ENCODE measurements around the gene NSG1. TPM values are rescaled to one million over a fixed set of nuclear protein-coding genes. Genes with fewer than 3 reads are reported as not detected.

NSG1 gene
- total and polyA plus RNA-seq, 3 donors from 2014 or later = 27.5 to 67.2 (median 30.0) TPM

DNA sequence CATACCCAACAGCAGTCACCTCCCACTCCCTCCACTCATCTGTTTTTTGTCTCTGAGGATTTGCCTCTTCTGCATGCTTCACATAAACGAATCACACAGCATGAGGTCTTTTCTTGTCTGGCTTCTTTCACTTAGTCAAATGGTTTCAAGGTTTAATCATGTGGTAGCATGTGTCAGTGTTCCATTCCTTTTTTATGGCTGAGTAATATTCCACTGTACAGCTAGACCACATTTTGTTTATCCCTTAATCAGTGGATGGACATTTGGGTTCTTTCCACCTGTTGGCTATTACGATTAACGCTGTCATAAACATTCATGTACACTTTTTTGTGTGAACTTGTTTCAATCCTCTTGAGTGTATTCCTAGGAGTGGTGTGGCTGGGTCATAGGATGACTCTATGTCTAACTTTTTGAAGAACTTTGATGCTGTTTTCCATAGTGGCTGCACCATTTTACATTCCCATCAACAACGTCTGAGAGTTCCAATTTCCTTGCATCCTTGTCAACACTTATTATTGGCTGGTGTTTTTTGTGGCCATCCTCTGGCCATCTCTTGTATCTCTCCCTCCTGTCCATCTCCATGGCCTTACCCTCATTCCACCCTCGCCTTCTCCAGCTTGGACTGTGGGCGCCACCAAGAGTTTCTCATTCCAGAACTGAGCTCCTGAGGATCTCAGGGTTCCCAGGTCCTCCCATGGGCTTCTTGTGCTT is 12.4 kb upstream of the NSG1 start:
- DNase-seq = no peak
- Histone ChIP-seq H3K4me1 (no peaks in the 10 kb centered on the region), H3K36me3 (ENCODE audit: low read depth, missing control alignments) (no peaks in the 10 kb centered on the region), H3K27ac (no peak overlapping the region), H3K27me3 (no peaks in the 10 kb centered on the region), H3K4me3 (no peak overlapping the region), H3K9me3 (no peaks in the 10 kb centered on the region)
- intact Hi-C loops (cut with DNase I; ENCODE audit: low total_unique reads) = no loop called here
- TF ChIP-seq, protein P1, sequence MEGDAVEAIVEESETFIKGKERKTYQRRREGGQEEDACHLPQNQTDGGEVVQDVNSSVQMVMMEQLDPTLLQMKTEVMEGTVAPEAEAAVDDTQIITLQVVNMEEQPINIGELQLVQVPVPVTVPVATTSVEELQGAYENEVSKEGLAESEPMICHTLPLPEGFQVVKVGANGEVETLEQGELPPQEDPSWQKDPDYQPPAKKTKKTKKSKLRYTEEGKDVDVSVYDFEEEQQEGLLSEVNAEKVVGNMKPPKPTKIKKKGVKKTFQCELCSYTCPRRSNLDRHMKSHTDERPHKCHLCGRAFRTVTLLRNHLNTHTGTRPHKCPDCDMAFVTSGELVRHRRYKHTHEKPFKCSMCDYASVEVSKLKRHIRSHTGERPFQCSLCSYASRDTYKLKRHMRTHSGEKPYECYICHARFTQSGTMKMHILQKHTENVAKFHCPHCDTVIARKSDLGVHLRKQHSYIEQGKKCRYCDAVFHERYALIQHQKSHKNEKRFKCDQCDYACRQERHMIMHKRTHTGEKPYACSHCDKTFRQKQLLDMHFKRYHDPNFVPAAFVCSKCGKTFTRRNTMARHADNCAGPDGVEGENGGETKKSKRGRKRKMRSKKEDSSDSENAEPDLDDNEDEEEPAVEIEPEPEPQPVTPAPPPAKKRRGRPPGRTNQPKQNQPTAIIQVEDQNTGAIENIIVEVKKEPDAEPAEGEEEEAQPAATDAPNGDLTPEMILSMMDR (IDR thresholded peaks at IDR 0.05) = no peak
- no peak for TF ChIP-seq POLR2A (IDR thresholded peaks at IDR 0.05)
- WGBS, 2 donors = 91 to 93% methylated on average over 6 of the region's 6 CpGs

DNA sequence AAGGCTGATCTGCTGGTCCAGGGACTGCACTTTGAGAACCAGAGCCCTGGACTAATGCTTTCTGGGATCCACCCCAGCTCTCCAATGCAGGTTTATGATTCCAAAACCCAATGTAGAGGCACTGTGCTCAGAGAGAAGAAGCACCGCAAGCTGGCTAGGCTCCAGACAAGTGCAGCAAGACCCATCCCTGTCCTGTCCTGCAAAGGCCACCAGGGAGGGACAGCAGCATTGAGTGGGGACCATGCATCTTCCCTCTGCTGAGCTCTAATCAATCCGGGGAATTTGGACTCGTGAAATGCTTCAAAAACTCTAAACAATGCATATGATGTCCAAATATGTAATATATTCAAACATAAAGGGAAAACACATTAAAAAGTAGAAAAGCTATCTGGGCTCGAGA is 10.8 kb upstream of the NSG1 start:
- WGBS, 2 donors = 85 to 93% methylated on average over 4 of the region's 4 CpGs

DNA sequence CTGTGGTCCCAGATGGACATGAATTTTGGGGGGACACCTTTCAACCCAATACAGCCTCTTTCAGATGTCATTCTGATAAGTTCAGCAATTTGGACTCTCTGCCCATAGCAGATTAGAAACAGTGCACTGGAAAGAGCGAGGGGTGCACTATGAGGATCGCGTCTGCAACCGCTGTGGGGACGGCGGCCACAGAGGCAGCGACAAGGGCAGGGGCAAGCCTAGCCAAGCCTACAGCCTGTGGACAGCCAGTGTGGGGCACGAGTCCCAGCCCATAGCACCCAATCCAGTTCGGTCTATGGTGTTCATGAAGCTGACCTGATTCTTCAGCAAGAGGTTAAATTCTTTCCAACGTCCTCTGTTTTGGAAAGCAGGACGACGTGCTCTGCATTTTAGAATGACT is 9.7 kb upstream of the NSG1 start:
- Histone ChIP-seq H3K9me3 (no peaks in the 10 kb centered on the region), H3K27ac (no peak overlapping the region), H3K4me1 (no peaks in the 10 kb centered on the region), H3K36me3 (ENCODE audit: low read depth, missing control alignments) (no peaks in the 10 kb centered on the region), H3K27me3 (no peaks in the 10 kb centered on the region), H3K4me3 (no peak overlapping the region)
- 72 to 78% methylated on average over 12 of the region's 12 CpGs for WGBS, 2 donors
- DNase-seq = no peak
- intact Hi-C loops (cut with DNase I; ENCODE audit: low total_unique reads) = no loop called here
- TF ChIP-seq POLR2A (IDR thresholded peaks at IDR 0.05) = no peak
- TF ChIP-seq, protein P1 (IDR thresholded peaks at IDR 0.05) = no peak

More for the DNA sequence above, 10.8 kb upstream of the NSG1 start:
- no peak for DNase-seq
- Histone ChIP-seq H3K4me3 (no peak overlapping the region), H3K27ac (no peak overlapping the region), H3K9me3 (no peaks in the 10 kb centered on the region), H3K36me3 (ENCODE audit: low read depth, missing control alignments) (no peaks in the 10 kb centered on the region), H3K4me1 (no peaks in the 10 kb centered on the region), H3K27me3 (no peaks in the 10 kb centered on the region)
- TF ChIP-seq, protein P1 (IDR thresholded peaks at IDR 0.05) = no peak
- TF ChIP-seq POLR2A (IDR thresholded peaks at IDR 0.05) = no peak
- intact Hi-C loops (cut with DNase I; ENCODE audit: low total_unique reads) = no loop called here

DNA sequence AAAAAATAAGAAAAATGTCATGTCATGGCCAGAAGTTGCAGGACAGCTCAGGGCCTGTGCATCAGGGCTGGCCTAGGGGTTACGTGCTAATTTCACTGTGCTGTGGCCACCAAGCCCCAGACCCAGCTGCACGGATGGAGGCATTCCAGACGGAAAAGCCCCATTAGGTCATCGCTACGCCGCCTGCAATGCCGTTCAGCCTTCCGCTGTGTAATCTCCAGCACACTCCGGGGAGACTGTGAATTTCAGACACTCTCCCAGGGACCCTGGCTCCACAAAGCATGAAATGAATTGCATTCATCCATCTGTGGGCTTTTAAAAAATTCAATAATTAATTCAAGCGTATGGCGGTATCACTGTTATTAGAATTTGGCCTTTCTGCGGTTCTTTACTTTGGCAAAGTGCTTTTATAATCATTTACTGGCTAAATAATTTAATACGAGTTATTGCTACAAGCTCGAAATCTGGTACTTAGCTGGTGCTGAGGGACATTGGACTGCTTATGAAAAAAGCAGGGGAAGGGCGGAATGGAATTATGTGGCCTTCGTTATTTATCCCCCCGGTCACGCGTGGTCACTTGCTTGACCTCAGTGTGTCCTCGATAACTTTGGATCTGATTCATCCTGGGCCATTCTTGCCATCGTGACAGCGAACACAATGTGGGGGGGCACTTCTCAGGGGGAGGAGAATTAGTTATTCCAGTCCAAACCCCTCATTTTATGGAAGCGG is 9.0 kb upstream of the NSG1 start:
- intact Hi-C loops (cut with DNase I; ENCODE audit: low total_unique reads) = no loop called here
- TF ChIP-seq, protein P1 (IDR thresholded peaks at IDR 0.05) = no peak
- no peak for TF ChIP-seq POLR2A (IDR thresholded peaks at IDR 0.05)
- H3K27me3 ChIP-seq = no peaks in the 10 kb centered on the region
- DNase-seq = no peak
- no peaks in the 10 kb centered on the region for H3K36me3 ChIP-seq (ENCODE audit: low read depth, missing control alignments)
- H3K4me1 ChIP-seq = no peaks in the 10 kb centered on the region
- no peaks in the 10 kb centered on the region for H3K9me3 ChIP-seq
- no peak overlapping the region for H3K4me3 ChIP-seq
- 65 to 71% methylated on average over 23 of the region's 23 CpGs for WGBS, 2 donors
- no peak overlapping the region for H3K27ac ChIP-seq
